DND-41 (cell line): ENCODE measurements around the gene HECW1.
"Not testable (repeated sequence)": the region's sequence is repeated elsewhere in the genome, so short reads cannot be mapped to it uniquely, and the experiment has no call there.

Experiments
- ATAC-seq: fragments of 200-7000 bp; cut with Tn5 transposase; 3 replicates; pipeline ENCODE4 v1.9.1; 2021; ENCODE audit warnings: low read depth; ENCODE audit not compliant: insufficient read depth
- DNase-seq: peaks from one replicate; pipeline ENCODE4 v3.0.0-alpha.2; 2020
- H2AFZ ChIP-seq: 2 replicates; pipeline ENCODE4 v1.6.0; 2012; ENCODE audit warnings: low read depth, low read length
- H3K27ac ChIP-seq: 2 replicates; pipeline ENCODE4 v1.5.1; 2012; ENCODE audit warnings: low read length, inconsistent platforms
- H3K27me3 ChIP-seq: fragments of 200-600 bp; sonication (generic); 2 replicates; pipeline ENCODE4 v1.6.0; 2012; ENCODE audit warnings: low read length, mild to moderate bottlenecking, inconsistent platforms; ENCODE audit not compliant: insufficient read depth, poor library complexity
- H3K36me3 ChIP-seq: 2 replicates; pipeline ENCODE4 v1.5.1; 2012; ENCODE audit warnings: low read length, inconsistent platforms; ENCODE audit not compliant: insufficient read depth
- H3K4me1 ChIP-seq: 2 replicates; pipeline ENCODE4 v1.5.1; 2012; ENCODE audit warnings: mild to moderate bottlenecking, low read length; ENCODE audit not compliant: insufficient read depth
- H3K4me2 ChIP-seq: 2 replicates; pipeline ENCODE4 v1.6.0; 2012; ENCODE audit warnings: mild to moderate bottlenecking, moderate library complexity, low read length, inconsistent platforms; ENCODE audit not compliant: insufficient read depth
- H3K4me3 ChIP-seq, 2 experiments: fragments of 200-600 bp in 1 of 2; shearing (Covaris generic) in 1 of 2; 2 replicates each; pipeline ENCODE4 v1.5.1; 2012 to 2016; ENCODE audit warnings: inconsistent platforms in 2 of 2, low read length in 2 of 2, mild to moderate bottlenecking in 2 of 2, low read depth in 1 of 2, moderate library complexity in 1 of 2
- H3K79me2 ChIP-seq: 2 replicates; pipeline ENCODE4 v1.6.0; 2012; ENCODE audit warnings: low read length, inconsistent platforms; ENCODE audit not compliant: insufficient read depth
- H3K9ac ChIP-seq: 2 replicates; pipeline ENCODE4 v1.6.0; 2012; ENCODE audit warnings: low read depth, mild to moderate bottlenecking, inconsistent platforms, low read length, moderate library complexity
- H3K9me3 ChIP-seq: 2 replicates; pipeline ENCODE4 v1.5.1; 2012; ENCODE audit warnings: low read length, moderate library complexity, mild to moderate bottlenecking, inconsistent platforms; ENCODE audit not compliant: insufficient read depth, severe bottlenecking
- H4K20me1 ChIP-seq: 2 replicates; pipeline ENCODE4 v1.6.0; 2012; ENCODE audit warnings: low read length; ENCODE audit not compliant: insufficient read depth
- EZH2 ChIP-seq: IDR thresholded peaks from 3 replicates; pipeline ENCODE4 v1.6.1; 2012; ENCODE audit warnings: borderline replicate concordance, low read depth, mild to moderate bottlenecking, moderate library complexity, low read length, inconsistent platforms; ENCODE audit not compliant: severe bottlenecking
- TF ChIP-seq, protein P1 (sequence below): IDR thresholded peaks from 2 replicates; pipeline ENCODE4 v1.5.1; 2012; ENCODE audit warnings: borderline replicate concordance, low read length, moderate library complexity, mild to moderate bottlenecking; ENCODE audit not compliant: poor library complexity, severe bottlenecking; ENCODE audit errors: extremely low read depth

HECW1 gene

DNA sequence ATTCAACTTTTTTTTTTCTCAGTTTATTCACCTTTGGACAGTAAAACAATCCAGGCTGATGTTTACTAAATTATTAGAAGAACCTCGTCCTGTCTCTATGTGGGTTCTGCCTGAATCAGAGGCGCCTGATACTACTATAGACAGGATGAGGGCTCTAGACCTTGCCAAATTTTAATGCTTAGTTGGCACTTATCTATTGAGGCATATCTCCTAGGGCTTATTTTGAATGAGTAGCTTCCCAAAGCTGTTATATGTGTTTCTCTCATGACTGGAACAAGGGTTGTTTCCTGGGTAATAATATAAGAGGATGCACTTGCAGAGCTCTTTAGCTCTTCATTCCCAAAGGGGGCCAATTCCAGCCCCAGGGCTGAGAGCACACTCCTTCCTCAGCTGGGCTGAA is 23.6 kb downstream of the HECW1 start:
- no peaks in the 10 kb centered on the region for H3K79me2 ChIP-seq
- no peak for DNase-seq
- H3K4me3 ChIP-seq: no peak overlapping the region
- no peaks in the 10 kb centered on the region for H3K9me3 ChIP-seq
- no peaks in the 10 kb centered on the region for H4K20me1 ChIP-seq
- no peaks in the 10 kb centered on the region for H3K36me3 ChIP-seq
- no peak overlapping the region for H2AFZ ChIP-seq
- no peak overlapping the region for H3K4me2 ChIP-seq
- peaks cover 24% of the 10 kb centered on the region for H3K27me3 ChIP-seq
- no peak overlapping the region for H3K9ac ChIP-seq
- no peak for TF ChIP-seq EZH2
- TF ChIP-seq, protein P1, sequence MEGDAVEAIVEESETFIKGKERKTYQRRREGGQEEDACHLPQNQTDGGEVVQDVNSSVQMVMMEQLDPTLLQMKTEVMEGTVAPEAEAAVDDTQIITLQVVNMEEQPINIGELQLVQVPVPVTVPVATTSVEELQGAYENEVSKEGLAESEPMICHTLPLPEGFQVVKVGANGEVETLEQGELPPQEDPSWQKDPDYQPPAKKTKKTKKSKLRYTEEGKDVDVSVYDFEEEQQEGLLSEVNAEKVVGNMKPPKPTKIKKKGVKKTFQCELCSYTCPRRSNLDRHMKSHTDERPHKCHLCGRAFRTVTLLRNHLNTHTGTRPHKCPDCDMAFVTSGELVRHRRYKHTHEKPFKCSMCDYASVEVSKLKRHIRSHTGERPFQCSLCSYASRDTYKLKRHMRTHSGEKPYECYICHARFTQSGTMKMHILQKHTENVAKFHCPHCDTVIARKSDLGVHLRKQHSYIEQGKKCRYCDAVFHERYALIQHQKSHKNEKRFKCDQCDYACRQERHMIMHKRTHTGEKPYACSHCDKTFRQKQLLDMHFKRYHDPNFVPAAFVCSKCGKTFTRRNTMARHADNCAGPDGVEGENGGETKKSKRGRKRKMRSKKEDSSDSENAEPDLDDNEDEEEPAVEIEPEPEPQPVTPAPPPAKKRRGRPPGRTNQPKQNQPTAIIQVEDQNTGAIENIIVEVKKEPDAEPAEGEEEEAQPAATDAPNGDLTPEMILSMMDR: no peak
- H3K27ac ChIP-seq: no peak overlapping the region
- H3K4me1 ChIP-seq: no peaks in the 10 kb centered on the region
- no peak for ATAC-seq

GRCh38 chr7:43137121-43137744 is 24.8 kb downstream of the HECW1 start:
- not testable (repeated sequence) for H3K9ac ChIP-seq, H3K27ac ChIP-seq, H3K4me1 ChIP-seq, H4K20me1 ChIP-seq, H3K36me3 ChIP-seq, H2AFZ ChIP-seq, DNase-seq, H3K4me2 ChIP-seq, H3K4me3 ChIP-seq, H3K79me2 ChIP-seq, ATAC-seq, H3K9me3 ChIP-seq
- peaks cover 19% of the 10 kb centered on the region for H3K27me3 ChIP-seq

DNA sequence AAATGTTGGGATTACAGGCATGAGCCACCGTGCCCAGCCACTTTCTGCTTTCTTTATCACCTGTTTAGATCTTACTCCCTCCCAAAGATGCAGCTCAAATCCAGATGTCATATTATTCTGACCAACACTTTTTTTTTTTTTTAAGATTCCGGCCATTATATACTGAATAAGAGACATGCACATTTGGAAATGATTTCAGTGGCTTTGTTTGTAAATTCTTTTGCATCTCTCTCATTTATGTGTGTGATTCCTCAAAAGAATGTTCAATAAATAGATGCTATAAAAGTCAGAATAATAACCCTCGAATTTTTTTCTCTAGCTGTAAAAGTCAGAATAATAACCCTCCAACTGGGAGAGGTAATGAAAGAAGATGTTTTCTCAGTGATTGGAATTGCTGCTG is 25.4 kb downstream of the HECW1 start:
- DNase-seq: no peak
- no peaks in the 10 kb centered on the region for H3K79me2 ChIP-seq
- peaks cover 15% of the 10 kb centered on the region for H3K27me3 ChIP-seq
- no peak overlapping the region for H2AFZ ChIP-seq
- H4K20me1 ChIP-seq: no peaks in the 10 kb centered on the region
- no peak overlapping the region for H3K4me2 ChIP-seq
- no peaks in the 10 kb centered on the region for H3K4me1 ChIP-seq
- no peak overlapping the region for H3K4me3 ChIP-seq
- no peak for ATAC-seq
- no peak for TF ChIP-seq EZH2
- TF ChIP-seq, protein P1: no peak
- H3K36me3 ChIP-seq: no peaks in the 10 kb centered on the region
- H3K9me3 ChIP-seq: no peaks in the 10 kb centered on the region
- no peak overlapping the region for H3K9ac ChIP-seq
- no peak overlapping the region for H3K27ac ChIP-seq

GRCh38 chr7:43138710-43139109 is 26.3 kb downstream of the HECW1 start:
- H3K9me3 ChIP-seq: no peaks in the 10 kb centered on the region
- no peak for TF ChIP-seq EZH2
- TF ChIP-seq, protein P1: no peak
- no peak overlapping the region for H3K9ac ChIP-seq
- ATAC-seq: no peak
- H3K4me3 ChIP-seq: no peak overlapping the region
- H3K27ac ChIP-seq: no peak overlapping the region
- H4K20me1 ChIP-seq: no peaks in the 10 kb centered on the region
- H3K4me1 ChIP-seq: no peaks in the 10 kb centered on the region
- peaks cover 15% of the 10 kb centered on the region for H3K27me3 ChIP-seq
- H2AFZ ChIP-seq: no peak overlapping the region
- no peaks in the 10 kb centered on the region for H3K79me2 ChIP-seq
- no peak for DNase-seq
- H3K4me2 ChIP-seq: no peak overlapping the region
- H3K36me3 ChIP-seq: no peaks in the 10 kb centered on the region
